Liver (tissue), 9 donors: Measurements from ENCODE around the gene BCAT1. TPM values are rescaled to one million over a fixed set of nuclear protein-coding genes. Genes with fewer than 3 reads are reported as not detected.

Experiments used
- DNase-seq: peaks from one replicate; pipeline ENCODE4 v3.0.0-alpha.2; 2017; ENCODE audit warnings: low spot score
- H3K27ac ChIP-seq, 2 donors: one replicate each; pipeline ENCODE4 v1.7.0; 2013; ENCODE audit warnings: inconsistent platforms in 2 of 2, low read length in 2 of 2, control low read depth in 1 of 2, low read depth in 1 of 2, mild to moderate bottlenecking in 1 of 2
- H3K27me3 ChIP-seq, 4 donors: one replicate each; pipeline versions ENCODE4 v1.6.1 to v1.7.0; 2013; ENCODE audit warnings: low read length in 3 of 4, inconsistent platforms in 1 of 4, mild to moderate bottlenecking in 1 of 4, moderate library complexity in 1 of 4; ENCODE audit not compliant: control insufficient read depth in 4 of 4, insufficient read depth in 4 of 4
- H3K36me3 ChIP-seq, 4 donors: one replicate each; pipeline versions ENCODE4 v1.6.1 to v1.7.0; 2013; ENCODE audit warnings: low read length in 3 of 4, mild to moderate bottlenecking in 3 of 4, low read depth in 1 of 4, moderate library complexity in 1 of 4; ENCODE audit not compliant: control insufficient read depth in 4 of 4, insufficient read depth in 3 of 4
- H3K4me1 ChIP-seq, 4 donors: one replicate each; pipeline versions ENCODE4 v1.6.1 to v1.7.0; 2013; ENCODE audit warnings: low read length in 3 of 4, mild to moderate bottlenecking in 3 of 4, moderate library complexity in 1 of 4; ENCODE audit not compliant: control insufficient read depth in 4 of 4, insufficient read depth in 4 of 4
- H3K4me3 ChIP-seq, 3 donors: one replicate each; pipeline versions ENCODE4 v1.6.1 to v1.7.0; 2013; ENCODE audit warnings: low read length in 3 of 3, control low read depth in 1 of 3, low read depth in 1 of 3, mild to moderate bottlenecking in 1 of 3
- H3K9ac ChIP-seq, 2 donors: one replicate each; pipeline ENCODE4 v1.7.0; 2013; ENCODE audit warnings: low read length in 2 of 2, mild to moderate bottlenecking in 2 of 2, moderate library complexity in 2 of 2, control low read depth in 1 of 2, low read depth in 1 of 2
- H3K9me3 ChIP-seq, 4 donors: one replicate each; pipeline versions ENCODE4 v1.6.1 to v1.7.0; 2013; ENCODE audit warnings: low read length in 3 of 4; ENCODE audit not compliant: control insufficient read depth in 4 of 4
- EGR1 ChIP-seq, 2 donors: IDR thresholded peaks; 2 replicates each; pipeline ENCODE4 v1.6.1; 2016 to 2018; ENCODE audit warnings: antibody characterized with exemption in 2 of 2, low read depth in 2 of 2
- FOXA1 ChIP-seq: IDR thresholded peaks from 2 replicates; pipeline ENCODE4 v1.6.1; 2016; ENCODE audit warnings: antibody characterized with exemption
- FOXA2 ChIP-seq: IDR thresholded peaks from 2 replicates; pipeline ENCODE4 v1.6.1; 2016; ENCODE audit warnings: antibody characterized with exemption
- GABPA ChIP-seq, 2 donors: IDR thresholded peaks in 1 of 2; conservative IDR thresholded peaks in 1 of 2; 2 replicates each; pipeline ENCODE4 v1.6.1; 2016; ENCODE audit warnings: antibody characterized with exemption in 2 of 2, mild to moderate bottlenecking in 1 of 2, moderate library complexity in 1 of 2
- HNF4A ChIP-seq, 2 donors: conservative IDR thresholded peaks; 2 replicates each; pipeline ENCODE4 v1.6.1; 2016; ENCODE audit warnings: antibody characterized with exemption in 2 of 2, mild to moderate bottlenecking in 2 of 2
- HNF4G ChIP-seq: IDR thresholded peaks from 2 replicates; pipeline ENCODE4 v1.6.1; 2016; ENCODE audit warnings: antibody characterized with exemption
- JUND ChIP-seq, 2 donors: IDR thresholded peaks; 2 replicates each; pipeline ENCODE4 v1.6.1; 2016; ENCODE audit warnings: antibody characterized with exemption in 2 of 2
- NR2F2 ChIP-seq: IDR thresholded peaks from 2 replicates; pipeline ENCODE4 v1.6.1; 2016; ENCODE audit warnings: antibody characterized with exemption
- RAD21 ChIP-seq, 2 donors: IDR thresholded peaks; 2 replicates each; pipeline ENCODE4 v1.6.1; 2016; ENCODE audit warnings: antibody characterized with exemption in 2 of 2, mild to moderate bottlenecking in 2 of 2
- RXRA ChIP-seq, 2 donors: IDR thresholded peaks; 2 replicates each; pipeline ENCODE4 v1.6.1; 2017 to 2018; ENCODE audit warnings: antibody characterized with exemption in 2 of 2, mild to moderate bottlenecking in 1 of 2
- SP1 ChIP-seq: IDR thresholded peaks from 2 replicates; pipeline ENCODE4 v1.6.1; 2018; ENCODE audit warnings: antibody characterized with exemption, mild to moderate bottlenecking
- TAF1 ChIP-seq: conservative IDR thresholded peaks from 2 replicates; pipeline ENCODE4 v1.6.1; 2016; ENCODE audit warnings: antibody characterized with exemption, mild to moderate bottlenecking
- YY1 ChIP-seq: IDR thresholded peaks from 2 replicates; pipeline ENCODE4 v1.6.1; 2016; ENCODE audit warnings: antibody characterized with exemption, mild to moderate bottlenecking
- WGBS: extraction: QIAGEN DNeasy Blood & Tissue Kit; methylation state at CpG from one replicate; pipeline ENCODE4 v1.1.7; 2013; 5-methylcytosine and 5-hydroxymethylcytosine counted together
- polyA plus RNA-seq, 2 donors: library from polyadenylated mRNA; stranded (reverse) in 1 of 2; unstranded in 1 of 2; fragments of 200-250 nt in 1 of 2; fragments of >200 nt in 1 of 2; fragmentation: Nextera tagmentation in 1 of 2; extraction: Ambion mirVana in 1 of 2; gene quantifications; one replicate each; pipeline versions ENCODE4 v1.2.1 to v1.2.3, GENCODE V29; 2013 to 2015
- total RNA-seq, 2 donors: library from RNA; depleted of rRNA; stranded (reverse); fragments of >200 nt; gene quantifications; one replicate each; pipeline ENCODE4 v1.2.3, GENCODE V29; 2014
- TF ChIP-seq, protein P1 (sequence below): IDR thresholded peaks from 2 replicates; pipeline ENCODE4 v1.6.1; 2016; ENCODE audit warnings: antibody characterized with exemption
- TF ChIP-seq, protein P2 (sequence below): IDR thresholded peaks from 2 replicates; pipeline ENCODE4 v1.6.1; 2016; ENCODE audit warnings: antibody characterized with exemption, mild to moderate bottlenecking
- TF ChIP-seq, protein P3 (sequence below): fragments of 150-350 bp; IDR thresholded peaks from 2 replicates; pipeline ENCODE4 v1.5.1; 2017; ENCODE audit warnings: improper control_type of control experiment, low read depth, low read length; ENCODE audit not compliant: missing input control
- TF ChIP-seq, protein P4 (sequence below): IDR thresholded peaks from 2 replicates; pipeline ENCODE4 v1.6.1; 2016; ENCODE audit warnings: antibody characterized with exemption
- donor health status: healthy.
- donor health status: healthy.
- donor health status: healthy.
- donor health status: healthy.
- donor health status: healthy.

Gene BCAT1
- total and polyA plus RNA-seq, 4 donors: 0.14 to 10.0 (median 0.85) TPM

DNA sequence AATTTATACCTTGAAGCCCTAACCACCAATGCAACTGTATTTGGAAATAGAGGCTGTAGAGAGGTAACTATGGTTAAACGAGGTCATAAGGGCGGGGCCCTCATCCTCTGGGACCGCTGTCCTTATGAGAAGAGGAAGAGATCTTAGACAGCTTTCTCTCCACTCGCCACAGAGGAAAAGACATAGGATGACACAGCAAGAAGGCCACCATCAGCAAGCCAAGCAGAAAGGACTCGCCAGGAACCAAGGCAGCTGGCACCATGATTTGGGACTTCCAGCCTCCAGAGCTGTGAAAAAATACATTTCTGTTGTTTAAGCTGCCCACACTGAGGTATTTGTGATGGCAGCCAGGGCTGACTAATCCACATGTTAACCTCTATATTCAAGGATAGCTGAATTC lies 30.4 kb upstream of the BCAT1 start:
- Histone ChIP-seq H3K27me3 (peaks cover 0 to 3% (median 0%) of the 10 kb centered on the region in 4 donors), H3K27ac (no peak overlapping the region), H3K9me3 (peaks cover 0 to 6% (median 3%) of the 10 kb centered on the region in 4 donors), H3K4me1 (no peaks in the 10 kb centered on the region), H3K36me3 (no peaks in the 10 kb centered on the region), H3K4me3 (no peak overlapping the region), H3K9ac (no peak overlapping the region)
- 76% methylated on average over 5 of the region's 5 CpGs for WGBS
- TF ChIP-seq RXRA (IDR thresholded peaks at IDR 0.05) (no peak), JUND (IDR thresholded peaks at IDR 0.05) (no peak), GABPA (IDR thresholded peaks at IDR 0.05 in 1 of 2, conservative IDR thresholded peaks at IDR 0.05 in 1 of 2) (no peak)
- DNase-seq: no peak

DNA sequence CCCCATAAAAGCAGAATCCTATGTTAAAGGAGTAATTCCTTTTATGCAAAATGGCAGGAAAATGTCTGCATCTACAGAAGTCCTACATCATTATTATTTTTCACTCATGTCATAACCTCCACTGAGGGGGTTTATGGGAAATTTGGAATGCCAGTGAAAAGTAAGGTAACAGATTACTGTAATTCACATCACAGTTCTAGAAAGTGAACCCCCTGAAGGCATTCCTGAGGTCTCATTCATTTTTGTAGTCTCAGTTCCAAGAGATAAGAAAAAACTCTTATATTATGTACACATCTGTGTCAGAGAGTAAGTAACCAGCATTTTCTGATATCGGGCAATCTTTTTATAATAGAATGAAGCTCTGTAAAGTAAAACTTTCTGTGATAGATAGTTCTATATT lies 28.8 kb upstream of the BCAT1 start:
- TF ChIP-seq RAD21 (IDR thresholded peaks at IDR 0.05): no peak
- no peak for TF ChIP-seq GABPA (IDR thresholded peaks at IDR 0.05 in 1 of 2, conservative IDR thresholded peaks at IDR 0.05 in 1 of 2)
- no peak for TF ChIP-seq FOXA2
- TF ChIP-seq HNF4A (conservative IDR thresholded peaks at IDR 0.05): no peak
- TF ChIP-seq, protein P1, sequence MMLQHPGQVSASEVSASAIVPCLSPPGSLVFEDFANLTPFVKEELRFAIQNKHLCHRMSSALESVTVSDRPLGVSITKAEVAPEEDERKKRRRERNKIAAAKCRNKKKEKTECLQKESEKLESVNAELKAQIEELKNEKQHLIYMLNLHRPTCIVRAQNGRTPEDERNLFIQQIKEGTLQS: no peak
- no peak for TF ChIP-seq HNF4G
- Histone ChIP-seq H3K4me1 (no peaks in the 10 kb centered on the region), H3K9me3 (peaks cover 0 to 4% (median 0%) of the 10 kb centered on the region in 4 donors), H3K36me3 (no peaks in the 10 kb centered on the region), H3K4me3 (no peak overlapping the region), H3K27me3 (peaks cover 0 to 3% (median 0%) of the 10 kb centered on the region in 4 donors), H3K27ac (no peak overlapping the region), H3K9ac (no peak overlapping the region)
- no peak for DNase-seq
- 96% methylated on average over 1 of the region's 1 CpG for WGBS

DNA sequence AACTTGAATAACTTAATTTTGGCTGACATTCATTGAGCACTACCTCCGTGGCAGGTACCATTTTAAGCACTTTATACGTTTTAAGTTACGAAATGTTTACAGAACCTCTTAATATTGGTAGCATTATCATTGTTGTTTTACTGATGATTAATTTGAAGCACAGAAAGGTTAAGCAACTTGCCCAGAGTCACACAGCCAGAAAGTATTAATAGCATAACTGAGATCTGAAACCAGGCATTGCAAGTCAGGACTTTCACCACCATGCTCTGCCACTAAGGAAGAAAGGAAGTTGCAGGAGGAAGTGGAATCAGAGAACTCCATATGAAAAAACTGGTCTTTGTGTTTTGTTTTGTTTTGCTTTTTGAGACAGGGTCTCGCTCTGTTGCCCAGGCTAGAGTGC lies 28.2 kb upstream of the BCAT1 start:
- 63% methylated on average over 4 of the region's 4 CpGs for WGBS

DNA sequence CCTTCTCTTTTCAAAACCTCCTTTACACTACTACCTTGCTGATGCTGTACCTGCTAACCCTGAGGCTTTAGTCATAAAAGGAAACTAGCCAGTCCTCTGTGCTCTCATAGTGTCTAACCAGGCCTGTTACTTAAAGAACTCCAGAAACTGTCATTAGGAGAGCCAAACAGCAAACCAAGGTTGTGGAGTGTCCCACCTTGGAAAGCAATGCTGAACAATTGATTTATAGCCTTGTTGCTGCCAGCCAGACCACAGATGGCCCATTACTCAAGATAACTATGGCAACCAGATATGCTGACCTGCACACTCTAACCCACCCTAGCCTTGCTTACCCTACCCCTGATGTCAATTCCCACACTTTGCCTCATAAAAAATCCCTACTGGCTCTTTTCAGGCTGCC lies 26.5 kb upstream of the BCAT1 start:
- Histone ChIP-seq H3K36me3 (no peaks in the 10 kb centered on the region), H3K9me3 (no peaks in the 10 kb centered on the region)
- DNase-seq: no peak
- TF ChIP-seq NR2F2: no peak
- TF ChIP-seq FOXA2: no peak
- TF ChIP-seq RXRA (IDR thresholded peaks at IDR 0.05): no peak
- TF ChIP-seq GABPA (IDR thresholded peaks at IDR 0.05 in 1 of 2, conservative IDR thresholded peaks at IDR 0.05 in 1 of 2): no peak
- TF ChIP-seq JUND (IDR thresholded peaks at IDR 0.05): no peak
- TF ChIP-seq, protein P2, sequence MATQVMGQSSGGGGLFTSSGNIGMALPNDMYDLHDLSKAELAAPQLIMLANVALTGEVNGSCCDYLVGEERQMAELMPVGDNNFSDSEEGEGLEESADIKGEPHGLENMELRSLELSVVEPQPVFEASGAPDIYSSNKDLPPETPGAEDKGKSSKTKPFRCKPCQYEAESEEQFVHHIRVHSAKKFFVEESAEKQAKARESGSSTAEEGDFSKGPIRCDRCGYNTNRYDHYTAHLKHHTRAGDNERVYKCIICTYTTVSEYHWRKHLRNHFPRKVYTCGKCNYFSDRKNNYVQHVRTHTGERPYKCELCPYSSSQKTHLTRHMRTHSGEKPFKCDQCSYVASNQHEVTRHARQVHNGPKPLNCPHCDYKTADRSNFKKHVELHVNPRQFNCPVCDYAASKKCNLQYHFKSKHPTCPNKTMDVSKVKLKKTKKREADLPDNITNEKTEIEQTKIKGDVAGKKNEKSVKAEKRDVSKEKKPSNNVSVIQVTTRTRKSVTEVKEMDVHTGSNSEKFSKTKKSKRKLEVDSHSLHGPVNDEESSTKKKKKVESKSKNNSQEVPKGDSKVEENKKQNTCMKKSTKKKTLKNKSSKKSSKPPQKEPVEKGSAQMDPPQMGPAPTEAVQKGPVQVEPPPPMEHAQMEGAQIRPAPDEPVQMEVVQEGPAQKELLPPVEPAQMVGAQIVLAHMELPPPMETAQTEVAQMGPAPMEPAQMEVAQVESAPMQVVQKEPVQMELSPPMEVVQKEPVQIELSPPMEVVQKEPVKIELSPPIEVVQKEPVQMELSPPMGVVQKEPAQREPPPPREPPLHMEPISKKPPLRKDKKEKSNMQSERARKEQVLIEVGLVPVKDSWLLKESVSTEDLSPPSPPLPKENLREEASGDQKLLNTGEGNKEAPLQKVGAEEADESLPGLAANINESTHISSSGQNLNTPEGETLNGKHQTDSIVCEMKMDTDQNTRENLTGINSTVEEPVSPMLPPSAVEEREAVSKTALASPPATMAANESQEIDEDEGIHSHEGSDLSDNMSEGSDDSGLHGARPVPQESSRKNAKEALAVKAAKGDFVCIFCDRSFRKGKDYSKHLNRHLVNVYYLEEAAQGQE: no peak
- no peak for TF ChIP-seq TAF1
- TF ChIP-seq EGR1 (IDR thresholded peaks at IDR 0.05; ENCODE audit: low read depth in 2 of 2): no peak
- no peak for TF ChIP-seq SP1
- TF ChIP-seq YY1: no peak
- no peak for TF ChIP-seq FOXA1
- TF ChIP-seq RAD21 (IDR thresholded peaks at IDR 0.05): no peak
- TF ChIP-seq, protein P3, sequence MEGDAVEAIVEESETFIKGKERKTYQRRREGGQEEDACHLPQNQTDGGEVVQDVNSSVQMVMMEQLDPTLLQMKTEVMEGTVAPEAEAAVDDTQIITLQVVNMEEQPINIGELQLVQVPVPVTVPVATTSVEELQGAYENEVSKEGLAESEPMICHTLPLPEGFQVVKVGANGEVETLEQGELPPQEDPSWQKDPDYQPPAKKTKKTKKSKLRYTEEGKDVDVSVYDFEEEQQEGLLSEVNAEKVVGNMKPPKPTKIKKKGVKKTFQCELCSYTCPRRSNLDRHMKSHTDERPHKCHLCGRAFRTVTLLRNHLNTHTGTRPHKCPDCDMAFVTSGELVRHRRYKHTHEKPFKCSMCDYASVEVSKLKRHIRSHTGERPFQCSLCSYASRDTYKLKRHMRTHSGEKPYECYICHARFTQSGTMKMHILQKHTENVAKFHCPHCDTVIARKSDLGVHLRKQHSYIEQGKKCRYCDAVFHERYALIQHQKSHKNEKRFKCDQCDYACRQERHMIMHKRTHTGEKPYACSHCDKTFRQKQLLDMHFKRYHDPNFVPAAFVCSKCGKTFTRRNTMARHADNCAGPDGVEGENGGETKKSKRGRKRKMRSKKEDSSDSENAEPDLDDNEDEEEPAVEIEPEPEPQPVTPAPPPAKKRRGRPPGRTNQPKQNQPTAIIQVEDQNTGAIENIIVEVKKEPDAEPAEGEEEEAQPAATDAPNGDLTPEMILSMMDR: no peak
- TF ChIP-seq HNF4A (conservative IDR thresholded peaks at IDR 0.05): no peak

More for the DNA sequence above, 28.2 kb upstream of the BCAT1 start:
- DNase-seq: no peak
- H3K4me1 ChIP-seq: no peaks in the 10 kb centered on the region
- no peaks in the 10 kb centered on the region for H3K9me3 ChIP-seq
- peaks cover 0 to 3% (median 0%) of the 10 kb centered on the region in 4 donors for H3K27me3 ChIP-seq
- H3K4me3 ChIP-seq: no peak overlapping the region
- H3K9ac ChIP-seq: no peak overlapping the region
- no peaks in the 10 kb centered on the region for H3K36me3 ChIP-seq
- no peak for TF ChIP-seq FOXA1
- TF ChIP-seq, protein P4, sequence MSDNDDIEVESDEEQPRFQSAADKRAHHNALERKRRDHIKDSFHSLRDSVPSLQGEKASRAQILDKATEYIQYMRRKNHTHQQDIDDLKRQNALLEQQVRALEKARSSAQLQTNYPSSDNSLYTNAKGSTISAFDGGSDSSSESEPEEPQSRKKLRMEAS: peak; percentile 18
- no peak overlapping the region for H3K27ac ChIP-seq

More for the DNA sequence above, 26.5 kb upstream of the BCAT1 start:
- H3K27me3 ChIP-seq: peaks cover 0 to 3% (median 0%) of the 10 kb centered on the region in 4 donors
- no peaks in the 10 kb centered on the region for H3K4me1 ChIP-seq
- no peak overlapping the region for H3K9ac ChIP-seq
- H3K4me3 ChIP-seq: no peak overlapping the region
- no peak overlapping the region for H3K27ac ChIP-seq
